ENCODE results near the gene ZNF500. TPM values are rescaled to one million over a fixed set of nuclear protein-coding genes. Genes with fewer than 3 reads are reported as not detected.
A peak's percentile ranks its signal among the peaks of the same experiment; 100 is the strongest.
"Not testable (repeated sequence)": the region's sequence is repeated elsewhere in the genome, so short reads cannot be mapped to it uniquely, and the experiment has no call there.

Gene ZNF500
- total and polyA plus RNA-seq, 2 experiments from 2014 or later = 23.8 to 32.7 TPM

GRCh38 chr16:4788489-4788889 lies 21.5 kb upstream of the ZNF500 start:
- no peak overlapping the region for H3K4me3 ChIP-seq
- peak overlapping the region; percentile 5 for H3K27ac ChIP-seq
- peaks cover 16% of the 10 kb centered on the region for H3K4me1 ChIP-seq (ENCODE audit: low read depth)
- no peaks in the 10 kb centered on the region for H3K27me3 ChIP-seq
- peak in 1 of 2 donors; percentile 20 for DNase-seq (ENCODE audit: low read depth in 1 of 2, low spot score in 1 of 2)
- H3K9me3 ChIP-seq (ENCODE audit: low read depth) = no peaks in the 10 kb centered on the region
- no peaks in the 10 kb centered on the region for H3K36me3 ChIP-seq
- no peak for TF ChIP-seq CTCF (IDR thresholded peaks at IDR 0.05; ENCODE audit: low read depth, low read length)

GRCh38 chr16:4787627-4788482 lies 20.9 kb upstream of the ZNF500 start, which contains the start of gene SEPTIN12:
Gene SEPTIN12 (minus strand): TSS chr16:4788345. CDS start chr16:4787645, 700 bp downstream.
- DNase-seq (ENCODE audit: low read depth in 1 of 2, low spot score in 1 of 2) = peak in 1 of 2 donors; percentile 24

GRCh38 chr16:4787068-4787467 lies 20.1 kb upstream of the ZNF500 start:
- H3K4me1 ChIP-seq (ENCODE audit: low read depth) = peaks cover 16% of the 10 kb centered on the region
- no peak for TF ChIP-seq CTCF (IDR thresholded peaks at IDR 0.05; ENCODE audit: low read depth, low read length)
- no peak overlapping the region for H3K4me3 ChIP-seq
- no peak for DNase-seq (ENCODE audit: low read depth in 1 of 2, low spot score in 1 of 2)
- H3K9me3 ChIP-seq (ENCODE audit: low read depth) = no peaks in the 10 kb centered on the region
- no peak overlapping the region for H3K27ac ChIP-seq
- no peaks in the 10 kb centered on the region for H3K36me3 ChIP-seq
- no peaks in the 10 kb centered on the region for H3K27me3 ChIP-seq

More at GRCh38 chr16:4787627-4788482, 20.9 kb upstream of the ZNF500 start, which contains the start of gene SEPTIN12:
- no peaks in the 10 kb centered on the region for H3K36me3 ChIP-seq
- peaks cover 16% of the 10 kb centered on the region for H3K4me1 ChIP-seq (ENCODE audit: low read depth)
- H3K4me3 ChIP-seq = no peak within 1 kb of the TSS
- H3K27ac ChIP-seq = peak within 1 kb of the TSS; percentile 5
- H3K27me3 ChIP-seq = no peaks in the 10 kb centered on the region
- no peaks in the 10 kb centered on the region for H3K9me3 ChIP-seq (ENCODE audit: low read depth)
- TF ChIP-seq CTCF (IDR thresholded peaks at IDR 0.05; ENCODE audit: low read depth, low read length) = no peak

GRCh38 chr16:4785758-4786433 lies 18.9 kb upstream of the ZNF500 start:
- Histone ChIP-seq H3K9me3 (ENCODE audit: low read depth) (no peaks in the 10 kb centered on the region), H3K27me3 (no peaks in the 10 kb centered on the region), H3K27ac (no peak overlapping the region), H3K4me1 (ENCODE audit: low read depth) (peaks cover 16% of the 10 kb centered on the region), H3K36me3 (no peaks in the 10 kb centered on the region), H3K4me3 (no peak overlapping the region)
- TF ChIP-seq CTCF (IDR thresholded peaks at IDR 0.05; ENCODE audit: low read depth, low read length) = no peak
- no peak for DNase-seq (ENCODE audit: low read depth in 1 of 2, low spot score in 1 of 2)

GRCh38 chr16:4784444-4784987 lies 17.6 kb upstream of the ZNF500 start:
- not testable (repeated sequence) for DNase-seq (ENCODE audit: low read depth in 1 of 2, low spot score in 1 of 2); H3K36me3 ChIP-seq; H3K9me3 ChIP-seq (ENCODE audit: low read depth); H3K27ac ChIP-seq; H3K4me3 ChIP-seq; H3K27me3 ChIP-seq
- peaks cover 16% of the 10 kb centered on the region for H3K4me1 ChIP-seq (ENCODE audit: low read depth)

Data from cardiac muscle cell (in vitro differentiated cells and primary cell).